PFSK-1 (cell line): ENCODE results near the gene CEP104.

Experiments used
- POLR2AphosphoS5 ChIP-seq: IDR thresholded peaks from 2 replicates; pipeline ENCODE4 v1.6.1; 2012; ENCODE audit warnings: low read depth, mild to moderate bottlenecking, control low read depth, low read length, moderate library complexity
- TAF1 ChIP-seq: IDR thresholded peaks from 2 replicates; pipeline ENCODE4 v1.6.1; 2012; ENCODE audit warnings: low read length, control low read depth, borderline replicate concordance; ENCODE audit not compliant: insufficient read depth
- TF ChIP-seq, protein P1 (sequence below), 2 experiments: IDR thresholded peaks; 2 replicates each; pipeline versions ENCODE4 v1.6.1 to v1.8.0; 2011 to 2012; ENCODE audit warnings: low read depth in 2 of 2, low read length in 2 of 2, control low read depth in 1 of 2, inconsistent platforms in 1 of 2, mild to moderate bottlenecking in 1 of 2, moderate library complexity in 1 of 2; ENCODE audit not compliant: insufficient read depth in 1 of 2

DNA sequence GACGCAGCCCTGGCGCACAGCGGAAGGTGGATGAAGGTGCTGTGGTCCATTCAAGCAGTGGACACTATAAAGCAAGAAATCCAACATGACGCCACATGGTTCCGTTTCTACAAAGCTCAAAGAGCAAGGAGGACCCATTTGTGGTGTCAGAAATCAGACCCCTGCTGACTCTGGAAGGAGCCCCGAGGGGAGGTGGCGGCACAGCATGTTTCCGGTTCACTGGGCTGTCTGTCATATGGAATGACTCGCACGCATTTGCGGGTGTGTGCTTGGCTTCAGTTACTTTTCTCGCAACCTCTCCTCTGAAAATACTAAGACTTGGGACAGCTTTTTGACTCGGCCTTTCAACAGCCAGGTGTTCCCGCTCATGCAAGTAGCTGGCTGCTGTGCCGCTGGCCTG is 31.7 kb downstream of the CEP104 start:
- TF ChIP-seq, protein P1, sequence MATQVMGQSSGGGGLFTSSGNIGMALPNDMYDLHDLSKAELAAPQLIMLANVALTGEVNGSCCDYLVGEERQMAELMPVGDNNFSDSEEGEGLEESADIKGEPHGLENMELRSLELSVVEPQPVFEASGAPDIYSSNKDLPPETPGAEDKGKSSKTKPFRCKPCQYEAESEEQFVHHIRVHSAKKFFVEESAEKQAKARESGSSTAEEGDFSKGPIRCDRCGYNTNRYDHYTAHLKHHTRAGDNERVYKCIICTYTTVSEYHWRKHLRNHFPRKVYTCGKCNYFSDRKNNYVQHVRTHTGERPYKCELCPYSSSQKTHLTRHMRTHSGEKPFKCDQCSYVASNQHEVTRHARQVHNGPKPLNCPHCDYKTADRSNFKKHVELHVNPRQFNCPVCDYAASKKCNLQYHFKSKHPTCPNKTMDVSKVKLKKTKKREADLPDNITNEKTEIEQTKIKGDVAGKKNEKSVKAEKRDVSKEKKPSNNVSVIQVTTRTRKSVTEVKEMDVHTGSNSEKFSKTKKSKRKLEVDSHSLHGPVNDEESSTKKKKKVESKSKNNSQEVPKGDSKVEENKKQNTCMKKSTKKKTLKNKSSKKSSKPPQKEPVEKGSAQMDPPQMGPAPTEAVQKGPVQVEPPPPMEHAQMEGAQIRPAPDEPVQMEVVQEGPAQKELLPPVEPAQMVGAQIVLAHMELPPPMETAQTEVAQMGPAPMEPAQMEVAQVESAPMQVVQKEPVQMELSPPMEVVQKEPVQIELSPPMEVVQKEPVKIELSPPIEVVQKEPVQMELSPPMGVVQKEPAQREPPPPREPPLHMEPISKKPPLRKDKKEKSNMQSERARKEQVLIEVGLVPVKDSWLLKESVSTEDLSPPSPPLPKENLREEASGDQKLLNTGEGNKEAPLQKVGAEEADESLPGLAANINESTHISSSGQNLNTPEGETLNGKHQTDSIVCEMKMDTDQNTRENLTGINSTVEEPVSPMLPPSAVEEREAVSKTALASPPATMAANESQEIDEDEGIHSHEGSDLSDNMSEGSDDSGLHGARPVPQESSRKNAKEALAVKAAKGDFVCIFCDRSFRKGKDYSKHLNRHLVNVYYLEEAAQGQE (IDR thresholded peaks at IDR 0.05; ENCODE audit: insufficient read depth in 1 of 2, low read depth in 2 of 2, low read length in 2 of 2), result no peak
- TF ChIP-seq TAF1 (no peak), POLR2AphosphoS5 (no peak)
